ENCODE data around the gene CAAP1.

GRCh38 chr9:26940779-26941178 is 48.2 kb upstream of the CAAP1 start:
- TF ChIP-seq ZNF785 (tag by site-specific recombination; IDR thresholded peaks at IDR 0.05), result no peak
- TF ChIP-seq CTCF (tag by site-specific recombination; IDR thresholded peaks at IDR 0.05), result no peak
- no peak for TF ChIP-seq ZNF274 (IDR thresholded peaks at IDR 0.05; ENCODE audit: low read length)
- no peak for TF ChIP-seq ZNF274 (tag by site-specific recombination; IDR thresholded peaks at IDR 0.05; ENCODE audit: borderline replicate concordance)
- no peak for TF ChIP-seq ZNF488 (tag by site-specific recombination; IDR thresholded peaks at IDR 0.05)
- no peak for TF ChIP-seq ELK4 (IDR thresholded peaks at IDR 0.05; ENCODE audit: borderline replicate concordance, low read depth, low read length)
- TF ChIP-seq ZBTB44 (tag by site-specific recombination; IDR thresholded peaks at IDR 0.05), result no peak
- TF ChIP-seq ZNF221 (tag by site-specific recombination; IDR thresholded peaks at IDR 0.05; ENCODE audit: borderline replicate concordance), result no peak

Measured in HEK293 (cell line).